Small intestine (tissue), 7 donors: Measurements from ENCODE around the gene CD177. TPM values are rescaled to one million over a fixed set of nuclear protein-coding genes. Genes with fewer than 3 reads are reported as not detected.
"Not testable (repeated sequence)": the region's sequence is repeated elsewhere in the genome, so short reads cannot be mapped to it uniquely, and the experiment has no call there.

Source experiments
- DNase-seq, 2 donors: peaks; one replicate each; pipeline versions ENCODE4 v3.0.0 to v3.0.0-alpha.2; 2013
- FAIRE-seq: peaks from 2 replicates; lab custom pipeline; 2012; peaks lifted over from hg19 to GRCh38; lab: Jason Lieb, UNC
- H3K27ac ChIP-seq, 3 donors: one replicate each; pipeline ENCODE4 v1.5.1; 2013; ENCODE audit warnings: low read length in 2 of 3, mild to moderate bottlenecking in 2 of 3, control low read depth in 1 of 3, inconsistent platforms in 1 of 3, low read depth in 1 of 3, moderate library complexity in 1 of 3
- H3K27me3 ChIP-seq, 3 donors: one replicate each; pipeline ENCODE4 v1.6.1; 2013; ENCODE audit warnings: low read length in 3 of 3, inconsistent platforms in 1 of 3; ENCODE audit not compliant: control insufficient read depth in 3 of 3, insufficient read depth in 3 of 3
- H3K36me3 ChIP-seq, 3 donors: one replicate each; pipeline ENCODE4 v1.6.1; 2013; ENCODE audit warnings: low read length in 3 of 3, inconsistent platforms in 1 of 3, low read depth in 1 of 3, mild to moderate bottlenecking in 1 of 3, moderate library complexity in 1 of 3; ENCODE audit not compliant: control insufficient read depth in 3 of 3, insufficient read depth in 2 of 3
- H3K4me1 ChIP-seq, 3 donors: one replicate each; pipeline ENCODE4 v1.6.1; 2013; ENCODE audit warnings: low read length in 2 of 3, inconsistent platforms in 1 of 3, low read depth in 1 of 3, mild to moderate bottlenecking in 1 of 3, moderate library complexity in 1 of 3; ENCODE audit not compliant: control insufficient read depth in 3 of 3, insufficient read depth in 2 of 3
- H3K4me3 ChIP-seq, 3 donors: one replicate each; pipeline ENCODE4 v1.5.1; 2013; ENCODE audit warnings: low read length in 3 of 3, control low read depth in 1 of 3, inconsistent platforms in 1 of 3, low read depth in 1 of 3, mild to moderate bottlenecking in 1 of 3, moderate library complexity in 1 of 3
- H3K9me3 ChIP-seq, 2 donors: one replicate each; pipeline ENCODE4 v1.6.1; 2013; ENCODE audit warnings: low read depth in 1 of 2, low read length in 1 of 2; ENCODE audit not compliant: control insufficient read depth in 2 of 2, insufficient read depth in 1 of 2
- WGBS, 3 donors: extraction: QIAGEN DNeasy Blood & Tissue Kit; methylation state at CpG; one replicate each; pipeline ENCODE4 v1.1.7; 2013; 5-methylcytosine and 5-hydroxymethylcytosine counted together
- polyA plus RNA-seq, 4 donors: library from polyadenylated mRNA; stranded (reverse) in 3 of 4; unstranded in 1 of 4; fragments of 200-250 nt in 3 of 4; fragments of 120-200 nt in 1 of 4; gene quantifications; one replicate each; pipeline versions ENCODE4 v1.2.1 to v1.2.3, GENCODE V29; 2013
- donor health status: healthy with polysubstance abuse.
- donor health status: control.
- donor health status: control.
- donor health status: Bipolar disorder and iron deficiency.
- donor health status: healthy.

CD177 gene
- polyA plus RNA-seq, 4 donors = 0.35 TPM; not detected in 3

DNA sequence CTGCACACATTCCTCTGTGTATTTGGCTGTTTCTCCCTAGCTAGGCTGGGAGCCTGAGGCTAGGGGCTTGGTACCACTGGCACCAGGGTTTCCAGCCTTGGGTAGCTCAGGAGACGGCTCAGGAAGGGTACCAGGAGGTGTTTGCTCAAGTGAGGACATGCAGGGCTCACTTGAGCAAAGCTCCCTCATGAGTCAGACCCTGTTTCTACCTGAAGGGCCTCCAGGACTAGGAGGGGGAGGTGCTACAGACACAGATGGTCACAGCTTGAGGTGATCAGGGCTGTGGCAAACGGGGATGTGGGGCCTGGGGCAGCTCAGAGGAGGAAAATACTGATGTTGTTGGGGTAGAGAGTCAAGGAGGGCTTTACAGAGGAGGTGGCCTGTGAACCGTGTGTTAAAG, 3.3 kb downstream of the CD177 start:
- not testable (repeated sequence) for H3K36me3 ChIP-seq, DNase-seq, H3K4me3 ChIP-seq, FAIRE-seq, H3K27ac ChIP-seq, H3K4me1 ChIP-seq, H3K9me3 ChIP-seq
- H3K27me3 ChIP-seq = peaks cover 0 to 11% (median 10%) of the 10 kb centered on the region in 3 donors
- WGBS, 3 donors = no CpG with 5 or more reads among the region's 3 CpGs

DNA sequence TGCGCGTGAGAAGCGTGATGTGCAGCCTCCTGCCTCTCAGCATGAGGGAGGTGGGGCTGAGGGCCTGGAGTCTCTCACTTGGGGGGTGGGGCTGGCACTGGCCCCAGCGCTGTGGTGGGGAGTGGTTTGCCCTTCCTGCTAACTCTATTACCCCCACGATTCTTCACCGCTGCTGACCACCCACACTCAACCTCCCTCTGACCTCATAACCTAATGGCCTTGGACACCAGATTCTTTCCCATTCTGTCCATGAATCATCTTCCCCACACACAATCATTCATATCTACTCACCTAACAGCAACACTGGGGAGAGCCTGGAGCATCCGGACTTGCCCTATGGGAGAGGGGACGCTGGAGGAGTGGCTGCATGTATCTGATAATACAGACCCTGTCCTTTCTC, 8.7 kb downstream of the CD177 start:
- FAIRE-seq = no peak
- WGBS, 3 donors = 51 to 77% (median 72%) methylated on average over 8 of the region's 8 CpGs
- Histone ChIP-seq H3K27me3 (no peaks in the 10 kb centered on the region), H3K4me1 (no peaks in the 10 kb centered on the region), H3K4me3 (no peak overlapping the region), H3K9me3 (no peaks in the 10 kb centered on the region), H3K27ac (no peak overlapping the region), H3K36me3 (no peaks in the 10 kb centered on the region)
- DNase-seq = no peak

DNA sequence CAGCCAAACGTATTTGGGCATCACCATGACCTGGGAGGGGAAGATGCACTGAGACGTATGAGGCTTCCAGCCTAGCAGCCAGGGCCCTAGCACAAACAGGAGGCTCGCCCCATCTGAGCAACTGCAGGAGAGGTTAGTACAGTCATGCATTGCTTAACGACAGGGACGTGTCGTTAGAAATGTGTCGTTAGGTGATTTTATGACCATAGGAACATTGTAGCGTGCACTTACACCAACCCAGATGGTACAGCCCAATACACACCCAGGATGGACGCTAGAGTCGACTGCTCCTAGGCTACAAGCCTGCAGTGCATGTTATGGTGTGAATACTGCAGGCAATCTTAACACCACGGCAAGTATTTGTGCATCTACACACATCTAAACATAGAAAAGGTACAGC, 9.3 kb downstream of the CD177 start:
- FAIRE-seq (no peak), DNase-seq (no peak)
- H3K4me1 ChIP-seq = no peaks in the 10 kb centered on the region
- no peaks in the 10 kb centered on the region for H3K9me3 ChIP-seq
- no peak overlapping the region for H3K27ac ChIP-seq
- no peaks in the 10 kb centered on the region for H3K27me3 ChIP-seq
- WGBS, 3 donors = 55 to 64% (median 62%) methylated on average over 11 of the region's 11 CpGs
- H3K36me3 ChIP-seq = no peaks in the 10 kb centered on the region
- H3K4me3 ChIP-seq = no peak overlapping the region

DNA sequence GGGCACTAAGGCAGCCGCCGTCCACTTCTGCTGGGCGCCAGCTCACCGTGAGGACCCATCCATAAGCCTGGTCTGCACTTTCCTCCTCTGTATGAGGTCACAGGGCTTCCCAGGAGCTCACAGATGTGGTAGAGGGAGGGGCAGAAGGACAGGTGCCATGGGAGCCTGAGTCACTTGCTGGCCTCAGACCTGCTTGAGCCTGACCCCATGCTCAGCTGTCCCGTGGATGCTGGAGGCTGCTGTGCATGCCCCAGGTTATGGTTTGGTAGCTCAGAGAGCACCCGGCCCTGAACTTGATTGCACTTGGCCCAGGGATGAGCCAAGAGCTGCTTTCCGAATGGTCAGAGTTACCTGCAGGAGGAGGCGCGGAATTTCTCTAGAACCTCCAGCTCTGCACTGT, 12.2 kb downstream of the CD177 start:
- FAIRE-seq, DNase-seq, H3K9me3 ChIP-seq, H3K4me1 ChIP-seq, H3K4me3 ChIP-seq, H3K36me3 ChIP-seq, H3K27ac ChIP-seq, H3K27me3 ChIP-seq: not testable (repeated sequence)
- WGBS, 3 donors = 78 to 89% (median 80%) methylated on average over 5 of the region's 9 CpGs

DNA sequence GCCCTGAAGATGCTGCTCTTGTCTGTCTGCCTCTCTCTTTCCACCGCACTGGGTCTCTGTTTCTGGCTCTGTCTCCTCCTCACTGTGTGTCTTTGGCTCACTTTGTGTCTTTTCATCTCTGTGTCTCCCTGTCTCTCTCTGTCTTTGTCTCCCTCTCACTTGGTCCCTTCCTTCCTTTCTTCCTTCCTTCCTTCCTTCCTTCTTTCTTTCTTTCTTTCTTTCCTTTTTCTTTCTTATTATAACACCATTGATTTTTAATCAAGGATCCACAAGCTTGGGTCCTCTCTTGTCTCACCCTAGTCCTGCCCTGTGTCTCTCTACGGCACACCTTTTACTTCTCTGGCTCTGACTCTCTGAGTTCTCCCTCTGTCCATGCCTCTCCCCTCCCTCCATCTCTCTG, 14.3 kb downstream of the CD177 start:
- no peak for DNase-seq
- H3K9me3 ChIP-seq = no peaks in the 10 kb centered on the region
- 81 to 84% (median 82%) methylated on average over 2 of the region's 2 CpGs for WGBS, 3 donors
- no peaks in the 10 kb centered on the region for H3K4me1 ChIP-seq
- H3K36me3 ChIP-seq = no peaks in the 10 kb centered on the region
- H3K4me3 ChIP-seq = no peak overlapping the region
- no peak overlapping the region for H3K27ac ChIP-seq
- no peaks in the 10 kb centered on the region for H3K27me3 ChIP-seq
- FAIRE-seq = no peak

DNA sequence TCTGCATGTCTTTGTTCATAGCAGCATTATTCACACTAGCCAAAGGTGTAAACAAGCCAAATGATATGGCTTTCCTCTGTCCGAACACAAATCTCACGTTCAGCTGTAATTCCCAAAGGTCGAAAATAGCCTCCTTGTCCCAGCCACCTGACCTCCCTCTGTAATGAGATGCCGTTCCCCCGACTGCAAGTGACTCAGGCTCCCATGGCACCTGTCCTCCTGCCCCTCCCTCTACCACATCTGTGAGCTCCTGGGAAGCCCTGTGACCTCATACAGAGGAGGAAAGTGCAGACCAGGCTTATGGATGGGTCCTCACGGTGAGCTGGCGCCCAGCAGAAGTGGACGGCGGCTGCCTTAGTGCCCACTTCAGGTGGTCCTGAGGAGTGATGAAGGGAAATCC, 15.4 kb downstream of the CD177 start:
- H3K27me3 ChIP-seq, H3K27ac ChIP-seq, H3K36me3 ChIP-seq, FAIRE-seq, DNase-seq, H3K4me1 ChIP-seq, H3K4me3 ChIP-seq, H3K9me3 ChIP-seq: not testable (repeated sequence)
- WGBS, 3 donors = 30 to 62% (median 50%) methylated on average over 5 of the region's 9 CpGs

DNA sequence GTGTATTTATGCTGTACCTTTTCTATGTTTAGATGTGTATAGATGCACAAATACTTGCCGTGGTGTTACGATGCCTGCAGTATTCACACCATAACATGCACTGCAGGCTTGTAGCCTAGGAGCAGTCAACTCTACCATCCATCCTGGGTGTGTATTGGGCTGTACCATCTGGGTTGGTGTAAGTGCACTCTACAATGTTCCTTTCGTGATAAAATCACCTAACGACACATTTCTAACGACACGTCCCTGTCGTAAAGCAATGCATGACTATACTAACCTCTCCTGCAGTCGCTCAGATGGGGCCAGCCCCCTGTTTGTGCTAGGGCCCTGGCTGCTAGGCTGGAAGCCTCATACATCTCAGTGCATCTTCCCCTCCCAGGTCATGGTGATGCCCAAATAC, 18.4 kb downstream of the CD177 start:
- DNase-seq (no peak), FAIRE-seq (no peak)
- Histone ChIP-seq H3K4me3 (no peak overlapping the region), H3K9me3 (no peaks in the 10 kb centered on the region), H3K27me3 (no peaks in the 10 kb centered on the region), H3K27ac (no peak overlapping the region), H3K4me1 (no peaks in the 10 kb centered on the region), H3K36me3 (no peaks in the 10 kb centered on the region)
- 65 to 74% (median 74%) methylated on average over 8 of the region's 8 CpGs for WGBS, 3 donors

DNA sequence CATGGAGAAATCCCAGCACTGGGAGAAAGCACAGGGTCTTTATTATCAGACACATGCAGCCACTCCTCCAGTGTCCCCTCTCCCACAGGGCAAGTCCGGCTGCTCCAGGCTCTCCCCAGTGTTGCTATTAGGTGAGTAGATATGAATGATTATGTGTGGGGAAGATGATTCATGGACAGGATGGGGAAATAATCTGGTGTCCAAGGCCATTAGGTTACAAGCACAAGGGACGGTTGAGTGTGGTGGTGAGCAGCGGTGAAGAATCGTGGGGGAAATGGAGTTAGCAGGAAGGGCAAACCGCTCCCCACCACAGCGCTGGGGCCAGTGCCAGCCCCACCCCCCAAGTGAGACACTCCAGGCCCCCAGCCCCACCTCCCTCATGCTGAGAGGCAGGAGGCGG, 19.0 kb downstream of the CD177 start:
- no peak overlapping the region for H3K4me3 ChIP-seq
- H3K9me3 ChIP-seq = no peaks in the 10 kb centered on the region
- H3K4me1 ChIP-seq = no peaks in the 10 kb centered on the region
- DNase-seq = no peak
- H3K27ac ChIP-seq = no peak overlapping the region
- no peaks in the 10 kb centered on the region for H3K27me3 ChIP-seq
- 58 to 73% (median 63%) methylated on average over 7 of the region's 7 CpGs for WGBS, 3 donors
- no peak for FAIRE-seq
- no peaks in the 10 kb centered on the region for H3K36me3 ChIP-seq

DNA sequence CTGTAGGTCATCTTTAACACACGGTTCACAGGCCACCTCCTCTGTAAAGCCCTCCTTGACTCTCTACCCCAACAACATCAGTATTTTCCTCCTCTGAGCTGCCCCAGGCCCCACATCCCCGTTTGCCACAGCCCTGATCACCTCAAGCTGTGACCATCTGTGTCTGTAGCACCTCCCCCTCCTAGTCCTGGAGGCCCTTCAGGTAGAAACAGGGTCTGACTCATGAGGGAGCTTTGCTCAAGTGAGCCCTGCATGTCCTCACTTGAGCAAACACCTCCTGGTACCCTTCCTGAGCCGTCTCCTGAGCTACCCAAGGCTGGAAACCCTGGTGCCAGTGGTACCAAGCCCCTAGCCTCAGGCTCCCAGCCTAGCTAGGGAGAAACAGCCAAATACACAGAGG, 24.1 kb downstream of the CD177 start:
- FAIRE-seq, DNase-seq: not testable (repeated sequence)
- no CpG with 5 or more reads among the region's 3 CpGs for WGBS, 3 donors

More for the DNA sequence above, 24.1 kb downstream of the CD177 start:
- not testable (repeated sequence) for H3K27me3 ChIP-seq, H3K4me1 ChIP-seq, H3K4me3 ChIP-seq, H3K9me3 ChIP-seq, H3K27ac ChIP-seq, H3K36me3 ChIP-seq
